HEK293 (cell line): ENCODE measurements around the gene STX11.

Source experiments
- CTCF ChIA-PET: fragments of 350-600 bp; formaldehyde crosslinking; extraction: SDS; loops from one replicate; lab custom pipeline; 2021; ENCODE audit warnings: antibody characterized with exemption; lab: Yijun Ruan, JAX
- POLR2A ChIA-PET: fragments of 300-600 bp; formaldehyde crosslinking; extraction: SDS; loops from one replicate; lab custom pipeline; 2020; ENCODE audit warnings: antibody characterized with exemption, inconsistent platforms; lab: Yijun Ruan, JAX
- H3K27ac ChIP-seq: fragments of 200-500 bp; sonication (Bioruptor generic); 2 replicates; pipeline ENCODE4 v1.5.1; 2014; ENCODE audit warnings: low read depth, low read length, control low read depth, inconsistent platforms; ENCODE audit errors: extremely low read depth
- H3K36me3 ChIP-seq, 2 experiments: fragments of 200-500 bp in 1 of 2; sonication (Bioruptor generic) in 1 of 2; 1 replicate in 1 of 2; 2 replicates in 1 of 2; pipeline ENCODE4 v1.5.1; 2014 to 2017; ENCODE audit warnings: inconsistent platforms in 2 of 2, low read length in 2 of 2; ENCODE audit not compliant: control insufficient read depth in 2 of 2, insufficient read depth in 1 of 2
- H3K4me1 ChIP-seq: fragments of 200-500 bp; sonication (Bioruptor generic); 2 replicates; pipeline ENCODE4 v1.5.1; 2014; ENCODE audit warnings: mild to moderate bottlenecking, low read length, inconsistent platforms; ENCODE audit not compliant: control insufficient read depth, insufficient read depth
- H3K4me3 ChIP-seq: 2 replicates; pipeline ENCODE4 v1.5.1; 2011; ENCODE audit warnings: low read depth, mild to moderate bottlenecking, control low read depth, low read length, moderate library complexity
- H3K9me3 ChIP-seq: fragments of 200-500 bp; sonication (Bioruptor generic); 2 replicates; pipeline ENCODE4 v1.5.1; 2014; ENCODE audit warnings: low read depth, low read length, inconsistent platforms; ENCODE audit not compliant: control insufficient read depth, insufficient read depth
- KLF7 ChIP-seq: fragments of 450-650 bp; formaldehyde crosslinking; IDR thresholded peaks from 2 replicates; pipeline ENCODE4 v1.5.1; 2016; ENCODE audit warnings: missing biosample characterization, missing genetic modification characterization, borderline replicate concordance
- MEIS1 ChIP-seq: sonication (generic); formaldehyde crosslinking; IDR thresholded peaks from 2 replicates; pipeline ENCODE4 v1.8.1; 2022; ENCODE audit warnings: missing genetic modification reagents, mild to moderate bottlenecking, borderline replicate concordance
- PBX3 ChIP-seq: sonication (generic); formaldehyde crosslinking; IDR thresholded peaks from 2 replicates; pipeline ENCODE4 v1.8.1; 2022; ENCODE audit warnings: mild to moderate bottlenecking, moderate library complexity, missing genetic modification reagents
- ZBTB10 ChIP-seq: fragments of 450-650 bp; formaldehyde crosslinking; IDR thresholded peaks from 2 replicates; pipeline ENCODE4 v1.5.1; 2016; ENCODE audit warnings: missing biosample characterization, missing genetic modification characterization
- ZBTB26 ChIP-seq: fragments of 450-650 bp; formaldehyde crosslinking; optimal IDR thresholded peaks from 2 replicates; pipeline ENCODE3; 2016; ENCODE audit warnings: missing biosample characterization, mild to moderate bottlenecking, missing genetic modification characterization
- ZBTB7A ChIP-seq: fragments of 450-650 bp; formaldehyde crosslinking; IDR thresholded peaks from 2 replicates; pipeline ENCODE4 v1.5.1; 2016; ENCODE audit warnings: low read depth, missing biosample characterization, missing genetic modification characterization
- ZFP37 ChIP-seq: fragments of 450-650 bp; formaldehyde crosslinking; IDR thresholded peaks from 2 replicates; pipeline ENCODE4 v1.5.1; 2016; ENCODE audit warnings: missing biosample characterization, missing genetic modification characterization
- ZIC2 ChIP-seq: fragments of 450-650 bp; formaldehyde crosslinking; IDR thresholded peaks from 2 replicates; pipeline ENCODE4 v1.5.1; 2016; ENCODE audit warnings: missing biosample characterization, missing genetic modification characterization
- ZNF140 ChIP-seq: fragments of 450-650 bp; formaldehyde crosslinking; IDR thresholded peaks from 2 replicates; pipeline ENCODE4 v1.5.1; 2016; ENCODE audit warnings: missing biosample characterization, missing genetic modification characterization
- ZNF146 ChIP-seq: fragments of 450-650 bp; formaldehyde crosslinking; IDR thresholded peaks from 2 replicates; pipeline ENCODE4 v1.5.1; 2016; ENCODE audit warnings: missing biosample characterization, missing genetic modification characterization
- ZNF175 ChIP-seq: fragments of 450-650 bp; formaldehyde crosslinking; IDR thresholded peaks from 2 replicates; pipeline ENCODE4 v1.5.1; 2016; ENCODE audit warnings: missing biosample characterization, missing genetic modification characterization
- ZNF280C ChIP-seq: fragments of 450-650 bp; formaldehyde crosslinking; IDR thresholded peaks from 2 replicates; pipeline ENCODE4 v1.5.1; 2016; ENCODE audit warnings: missing biosample characterization, missing genetic modification characterization
- ZNF292 ChIP-seq: fragments of 450-650 bp; formaldehyde crosslinking; IDR thresholded peaks from 2 replicates; pipeline ENCODE4 v1.5.1; 2016; ENCODE audit warnings: low read depth, missing biosample characterization, missing genetic modification characterization, borderline replicate concordance
- ZNF302 ChIP-seq: fragments of 450-650 bp; formaldehyde crosslinking; IDR thresholded peaks from 2 replicates; pipeline ENCODE4 v1.5.1; 2016; ENCODE audit warnings: missing biosample characterization, missing genetic modification characterization, low read depth
- ZNF324 ChIP-seq: fragments of 450-650 bp; formaldehyde crosslinking; IDR thresholded peaks from 2 replicates; pipeline ENCODE4 v1.5.1; 2016; ENCODE audit warnings: missing biosample characterization, missing genetic modification characterization
- ZNF362 ChIP-seq: fragments of 450-650 bp; formaldehyde crosslinking; IDR thresholded peaks from 2 replicates; pipeline ENCODE4 v1.5.1; 2016; ENCODE audit warnings: missing biosample characterization, missing genetic modification characterization
- ZNF416 ChIP-seq: fragments of 450-650 bp; formaldehyde crosslinking; IDR thresholded peaks from 2 replicates; pipeline ENCODE4 v1.5.1; 2016; ENCODE audit warnings: missing biosample characterization, missing genetic modification characterization
- ZNF423 ChIP-seq: fragments of 450-650 bp; formaldehyde crosslinking; IDR thresholded peaks from 2 replicates; pipeline ENCODE4 v1.5.1; 2016; ENCODE audit warnings: missing biosample characterization, missing genetic modification characterization
- ZNF433 ChIP-seq: fragments of 450-650 bp; formaldehyde crosslinking; IDR thresholded peaks from 2 replicates; pipeline ENCODE4 v1.5.1; 2016; ENCODE audit warnings: missing biosample characterization, missing genetic modification characterization, low read depth
- ZNF521 ChIP-seq: fragments of 450-650 bp; formaldehyde crosslinking; IDR thresholded peaks from 2 replicates; pipeline ENCODE4 v1.5.1; 2017; ENCODE audit warnings: missing biosample characterization, mild to moderate bottlenecking, missing genetic modification characterization
- ZNF558 ChIP-seq: fragments of 450-650 bp; formaldehyde crosslinking; IDR thresholded peaks from 2 replicates; pipeline ENCODE4 v1.5.1; 2016; ENCODE audit warnings: missing biosample characterization, missing genetic modification characterization
- ZNF571 ChIP-seq: fragments of 450-650 bp; formaldehyde crosslinking; IDR thresholded peaks from 2 replicates; pipeline ENCODE4 v1.5.0; 2017; ENCODE audit warnings: missing biosample characterization, missing genetic modification characterization
- ZNF623 ChIP-seq: fragments of 450-650 bp; formaldehyde crosslinking; IDR thresholded peaks from 2 replicates; pipeline ENCODE4 v1.5.1; 2016; ENCODE audit warnings: missing biosample characterization, missing genetic modification characterization
- ZNF670 ChIP-seq: fragments of 450-650 bp; formaldehyde crosslinking; IDR thresholded peaks from 2 replicates; pipeline ENCODE4 v1.5.1; 2016; ENCODE audit warnings: missing biosample characterization, missing genetic modification characterization, low read depth
- ZNF843 ChIP-seq: fragments of 450-650 bp; formaldehyde crosslinking; IDR thresholded peaks from 2 replicates; pipeline ENCODE4 v1.5.1; 2016; ENCODE audit warnings: missing biosample characterization, missing genetic modification characterization

Gene STX11

GRCh38 chr6:144156338-144156737 lies 6.0 kb downstream of the STX11 start:
- Histone ChIP-seq H3K36me3 (no peaks in the 10 kb centered on the region), H3K27ac (no peak overlapping the region), H3K9me3 (no peaks in the 10 kb centered on the region), H3K4me1 (no peaks in the 10 kb centered on the region), H3K4me3 (no peak overlapping the region)
- TF ChIP-seq KLF7 (no peak), ZNF521 (no peak), ZFP37 (no peak), ZNF843 (no peak), ZNF324 (no peak), ZNF292 (no peak), ZNF670 (tag by site-specific recombination) (no peak), ZNF280C (tag by site-specific recombination) (no peak), MEIS1 (CRISPR knock-in tag) (no peak), ZNF416 (tag by site-specific recombination) (no peak), ZBTB10 (tag by site-specific recombination) (no peak), ZNF175 (tag by site-specific recombination) (no peak), ZNF146 (tag by site-specific recombination) (no peak), ZNF623 (tag by site-specific recombination) (no peak), ZNF302 (tag by site-specific recombination) (no peak), ZNF571 (no peak), ZNF558 (tag by site-specific recombination) (no peak), ZNF423 (tag by site-specific recombination) (no peak), ZBTB26 (tag by site-specific recombination) (no peak), ZNF362 (no peak)
- ChIA-PET CTCF (interaction anchor here (0.7 to 1.7 kb wide), 3 partner anchors 8 to 63 kb away, joined by 3 to 7 read pairs (median 5); no protein-coding TSS in a partner anchor), POLR2A (no interaction called here)

GRCh38 chr6:144156991-144157390 lies 6.7 kb downstream of the STX11 start:
- TF ChIP-seq ZNF670 (tag by site-specific recombination), result no peak
- TF ChIP-seq ZIC2, result peak; percentile 43; the same call in 1 of the 2 replicates
- no peak for TF ChIP-seq ZNF433 (tag by site-specific recombination)
- no peak for TF ChIP-seq ZNF140 (tag by site-specific recombination)
- TF ChIP-seq ZBTB7A (tag by site-specific recombination), result no peak
- no peak for TF ChIP-seq PBX3
- Histone ChIP-seq H3K27ac (no peak overlapping the region), H3K36me3 (no peaks in the 10 kb centered on the region), H3K9me3 (no peaks in the 10 kb centered on the region), H3K4me3 (no peak overlapping the region), H3K4me1 (no peaks in the 10 kb centered on the region)
- CTCF ChIA-PET, result interaction anchor here (0.6 to 1.7 kb wide), 3 partner anchors 60 to 325 kb away, joined by 3 to 7 read pairs (median 3); no protein-coding TSS in a partner anchor
- POLR2A ChIA-PET, result no interaction called here
